ENCODE results near the gene RAB42.
"Not testable (repeated sequence)": the region's sequence is repeated elsewhere in the genome, so short reads cannot be mapped to it uniquely, and the experiment has no call there.

Gene RAB42

DNA sequence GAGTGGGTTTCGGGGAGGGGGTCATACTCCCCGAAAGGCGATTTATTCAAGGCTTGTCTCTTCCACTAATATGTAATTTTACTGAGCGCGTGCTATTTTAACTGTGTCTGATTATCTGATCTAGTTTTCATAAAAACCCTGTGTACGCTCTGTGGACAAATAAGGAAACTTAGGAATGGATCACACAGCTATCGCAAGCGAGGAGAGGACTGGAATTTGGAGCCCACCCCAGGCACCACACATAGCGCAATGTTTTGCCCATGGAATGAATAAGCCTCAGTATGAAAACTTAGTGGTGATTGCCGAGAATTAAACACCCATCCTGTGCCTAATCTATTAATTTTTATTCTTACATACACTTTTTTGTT is 9.8 kb upstream of the RAB42 start:
- in situ Hi-C loops (cut with MboI; ENCODE audit: low pct_unique_long_range_greater_than_20kb, low sequenced_read_pairs, unreplicated experiment) = no loop called here
- DNase-seq (ENCODE audit: low spot score) = no peak
- TF ChIP-seq, protein P1, sequence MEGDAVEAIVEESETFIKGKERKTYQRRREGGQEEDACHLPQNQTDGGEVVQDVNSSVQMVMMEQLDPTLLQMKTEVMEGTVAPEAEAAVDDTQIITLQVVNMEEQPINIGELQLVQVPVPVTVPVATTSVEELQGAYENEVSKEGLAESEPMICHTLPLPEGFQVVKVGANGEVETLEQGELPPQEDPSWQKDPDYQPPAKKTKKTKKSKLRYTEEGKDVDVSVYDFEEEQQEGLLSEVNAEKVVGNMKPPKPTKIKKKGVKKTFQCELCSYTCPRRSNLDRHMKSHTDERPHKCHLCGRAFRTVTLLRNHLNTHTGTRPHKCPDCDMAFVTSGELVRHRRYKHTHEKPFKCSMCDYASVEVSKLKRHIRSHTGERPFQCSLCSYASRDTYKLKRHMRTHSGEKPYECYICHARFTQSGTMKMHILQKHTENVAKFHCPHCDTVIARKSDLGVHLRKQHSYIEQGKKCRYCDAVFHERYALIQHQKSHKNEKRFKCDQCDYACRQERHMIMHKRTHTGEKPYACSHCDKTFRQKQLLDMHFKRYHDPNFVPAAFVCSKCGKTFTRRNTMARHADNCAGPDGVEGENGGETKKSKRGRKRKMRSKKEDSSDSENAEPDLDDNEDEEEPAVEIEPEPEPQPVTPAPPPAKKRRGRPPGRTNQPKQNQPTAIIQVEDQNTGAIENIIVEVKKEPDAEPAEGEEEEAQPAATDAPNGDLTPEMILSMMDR (IDR thresholded peaks at IDR 0.05; ENCODE audit: extremely low read depth, insufficient read depth, missing control alignments) = no peak

DNA sequence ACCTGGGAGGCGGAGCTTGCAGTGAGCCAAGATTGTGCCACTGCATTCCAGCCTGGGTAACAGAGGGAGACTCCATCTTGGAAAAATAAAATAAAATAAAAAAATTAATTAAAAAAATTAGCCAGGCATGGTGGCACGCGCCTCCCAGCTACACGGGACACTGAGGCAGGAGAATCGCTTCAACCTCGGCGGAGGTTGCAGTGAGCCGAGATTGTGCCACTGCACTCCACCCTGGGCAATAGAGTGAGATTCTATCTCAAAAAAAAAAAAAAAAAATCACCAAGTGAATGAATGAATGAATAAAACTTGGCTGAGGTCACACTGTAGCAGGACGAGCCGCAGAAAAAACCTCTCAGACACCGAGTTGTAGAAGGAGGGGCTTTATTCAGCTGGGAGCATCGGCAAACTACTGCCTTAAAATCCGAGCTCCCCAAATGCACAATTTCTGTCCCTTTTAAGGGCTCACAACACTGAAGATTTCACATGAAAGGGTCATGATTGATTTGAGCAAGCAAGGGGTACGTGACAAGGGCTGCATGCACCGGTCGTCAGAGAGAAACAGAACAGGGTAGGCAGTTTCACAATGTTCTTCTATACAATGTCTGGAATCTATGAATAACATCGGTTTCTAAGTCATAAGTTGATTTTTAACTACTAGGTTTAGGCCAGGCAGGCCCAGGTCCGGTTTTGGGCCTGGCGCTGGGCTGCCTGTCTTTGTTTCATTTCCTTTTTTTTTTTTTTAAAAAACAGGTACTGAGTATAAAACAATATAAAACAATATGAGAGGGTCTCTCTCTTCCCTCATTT is 5.3 kb upstream of the RAB42 start:
- DNase-seq (ENCODE audit: low spot score); in situ Hi-C loops (cut with MboI; ENCODE audit: low pct_unique_long_range_greater_than_20kb, low sequenced_read_pairs, unreplicated experiment): not testable (repeated sequence)

DNA sequence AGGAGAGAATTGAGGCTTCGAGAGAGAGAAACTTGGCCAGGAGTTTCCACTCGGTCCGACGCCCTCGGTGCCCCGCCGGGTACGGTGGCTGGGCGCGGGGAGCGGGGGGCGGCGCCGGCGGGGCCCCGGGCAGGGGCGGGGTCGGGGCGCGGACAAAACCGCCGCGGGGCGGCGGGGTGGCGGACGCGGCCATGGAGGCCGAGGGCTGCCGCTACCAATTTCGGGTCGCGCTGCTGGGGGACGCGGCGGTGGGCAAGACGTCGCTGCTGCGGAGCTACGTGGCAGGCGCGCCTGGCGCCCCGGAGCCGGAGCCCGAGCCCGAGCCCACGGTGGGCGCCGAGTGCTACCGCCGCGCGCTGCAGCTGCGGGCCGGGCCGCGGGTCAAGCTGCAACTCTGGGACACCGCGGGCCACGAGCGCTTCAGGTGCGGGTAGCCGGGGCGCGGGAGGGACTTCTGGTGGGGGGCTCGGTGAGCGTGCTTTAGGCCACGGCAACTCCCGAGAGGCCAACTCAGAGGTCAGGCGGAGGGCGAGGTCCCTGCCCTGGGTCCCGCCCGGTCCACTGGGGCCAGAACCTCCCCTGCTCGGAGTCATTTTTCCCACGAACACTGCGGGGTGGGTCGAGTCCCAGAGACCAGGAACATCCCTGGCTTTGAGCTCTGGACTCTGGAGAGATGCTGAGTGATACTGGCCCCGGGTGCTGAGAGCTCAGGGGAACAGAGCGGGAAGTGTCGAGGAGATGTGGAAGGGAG is 431 bp downstream of the RAB42 start:
- in situ Hi-C loops (cut with MboI; ENCODE audit: low pct_unique_long_range_greater_than_20kb, low sequenced_read_pairs, unreplicated experiment) = no loop called here
- TF ChIP-seq, protein P1 (IDR thresholded peaks at IDR 0.05; ENCODE audit: extremely low read depth, insufficient read depth, missing control alignments) = no peak
- peak; percentile 61 for DNase-seq (ENCODE audit: low spot score)

DNA sequence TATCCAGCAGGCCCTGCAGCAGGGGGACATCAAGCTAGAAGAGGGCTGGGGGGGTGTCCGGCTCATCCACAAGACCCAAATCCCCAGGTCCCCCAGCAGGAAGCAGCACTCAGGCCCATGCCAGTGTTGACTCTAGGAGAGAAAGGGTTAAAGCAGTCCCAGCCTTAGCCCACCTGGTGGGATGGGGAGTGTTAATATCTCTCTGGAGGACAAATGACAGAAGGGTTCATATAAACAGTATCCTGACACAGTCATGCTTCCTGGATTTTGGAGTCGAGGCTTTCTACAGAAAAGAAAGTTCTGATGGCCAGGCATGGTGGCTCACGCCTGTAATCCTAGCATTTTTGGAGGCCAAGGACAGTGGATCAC is 1.9 kb downstream of the RAB42 start:
- DNase-seq (ENCODE audit: low spot score); in situ Hi-C loops (cut with MboI; ENCODE audit: low pct_unique_long_range_greater_than_20kb, low sequenced_read_pairs, unreplicated experiment): not testable (repeated sequence)

DNA sequence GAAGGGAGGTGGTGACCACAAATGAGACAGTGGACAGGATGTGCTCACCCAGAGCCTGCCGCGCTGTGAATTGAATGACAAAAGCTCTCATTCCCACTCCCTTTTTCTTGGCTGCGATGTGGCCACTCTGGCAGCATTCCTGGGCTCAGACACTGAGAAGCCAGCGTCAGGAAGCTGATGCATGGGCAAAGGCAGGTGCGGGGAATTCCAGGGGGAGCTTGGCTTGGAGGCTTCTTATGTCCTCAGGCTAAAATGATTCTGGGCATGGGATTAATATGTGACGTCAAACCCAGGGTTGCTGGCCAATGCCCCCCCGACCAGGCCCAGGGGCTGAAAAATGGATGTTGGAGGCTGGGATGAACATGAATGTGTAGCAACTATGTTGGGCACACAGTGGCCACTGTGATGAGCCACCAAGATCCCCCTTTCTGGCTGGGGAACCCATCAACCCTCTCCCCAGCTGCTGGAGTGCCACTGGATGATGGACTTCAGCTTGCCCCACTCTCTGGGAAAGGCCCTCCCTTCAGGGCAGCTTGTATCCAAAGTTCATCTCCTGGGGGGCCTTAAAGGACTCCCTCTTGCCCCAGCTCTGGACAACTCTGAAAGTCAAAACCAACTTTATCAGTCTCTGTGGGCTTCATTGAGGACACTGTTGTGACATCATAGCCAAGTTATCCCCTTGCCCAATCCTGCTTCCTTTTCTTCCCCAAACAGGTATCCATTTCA is 2.8 kb downstream of the RAB42 start:
- DNase-seq (ENCODE audit: low spot score); in situ Hi-C loops (cut with MboI; ENCODE audit: low pct_unique_long_range_greater_than_20kb, low sequenced_read_pairs, unreplicated experiment): not testable (repeated sequence)

DNA sequence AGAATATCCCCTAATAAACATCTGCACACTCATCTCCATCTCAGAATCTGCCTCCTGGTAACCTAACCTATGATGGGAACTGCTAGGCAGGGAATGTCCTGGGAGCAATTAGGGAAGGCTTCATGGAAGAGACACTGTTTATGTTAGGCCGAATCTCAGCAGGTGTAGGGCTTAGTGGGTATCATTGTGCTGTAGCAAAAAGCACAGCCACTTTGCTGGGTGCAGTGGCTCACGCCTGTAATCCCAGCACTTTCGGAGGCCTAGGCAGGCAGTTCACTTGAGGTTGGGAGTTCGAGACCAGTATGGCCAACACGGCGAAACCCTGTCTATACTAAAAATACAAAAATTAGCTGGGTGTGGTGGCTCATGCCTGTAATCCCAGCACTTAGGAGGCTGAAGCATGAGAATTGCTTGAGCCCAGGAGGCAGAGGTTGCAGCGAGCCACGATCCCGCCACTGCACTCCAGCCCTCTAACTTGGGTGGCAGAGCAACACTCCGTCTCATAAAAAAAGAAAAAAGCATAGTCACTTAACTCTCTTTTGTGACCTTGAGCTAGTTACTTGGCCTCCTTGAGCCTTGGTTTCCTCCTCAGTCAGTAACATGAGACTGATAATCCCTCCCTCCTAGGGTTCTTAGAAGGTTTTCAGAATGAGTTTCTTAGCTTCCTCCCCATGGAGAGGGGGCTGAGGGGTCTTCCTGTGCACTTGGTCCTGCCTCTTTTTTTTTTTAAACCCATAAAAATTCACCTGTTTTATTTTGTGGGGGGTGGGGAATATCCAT is 3.5 kb downstream of the RAB42 start:
- DNase-seq (ENCODE audit: low spot score) = no peak
- in situ Hi-C loops (cut with MboI; ENCODE audit: low pct_unique_long_range_greater_than_20kb, low sequenced_read_pairs, unreplicated experiment) = no loop called here
- TF ChIP-seq, protein P1 (IDR thresholded peaks at IDR 0.05; ENCODE audit: extremely low read depth, insufficient read depth, missing control alignments) = no peak

DNA sequence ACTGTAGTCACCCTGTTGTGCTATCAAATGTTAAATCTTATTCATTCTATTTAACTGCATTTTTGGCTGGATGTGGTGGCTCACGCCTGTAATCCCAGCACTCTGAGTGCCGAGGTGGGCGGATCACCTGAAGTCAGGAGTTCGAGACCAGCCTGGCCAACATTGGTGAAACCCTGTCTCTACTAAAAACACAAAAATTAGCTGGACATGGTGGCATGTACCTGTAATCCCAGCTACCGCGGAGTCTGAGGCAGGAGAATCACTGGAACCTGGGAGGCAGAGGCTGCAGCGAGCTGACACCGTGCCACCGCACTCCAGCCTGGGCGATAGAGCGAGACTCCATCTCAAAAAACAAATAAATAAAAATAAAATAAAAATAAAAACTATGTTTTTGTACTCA is 4.2 kb downstream of the RAB42 start:
- in situ Hi-C loops (cut with MboI; ENCODE audit: low pct_unique_long_range_greater_than_20kb, low sequenced_read_pairs, unreplicated experiment) = not testable (repeated sequence)

DNA sequence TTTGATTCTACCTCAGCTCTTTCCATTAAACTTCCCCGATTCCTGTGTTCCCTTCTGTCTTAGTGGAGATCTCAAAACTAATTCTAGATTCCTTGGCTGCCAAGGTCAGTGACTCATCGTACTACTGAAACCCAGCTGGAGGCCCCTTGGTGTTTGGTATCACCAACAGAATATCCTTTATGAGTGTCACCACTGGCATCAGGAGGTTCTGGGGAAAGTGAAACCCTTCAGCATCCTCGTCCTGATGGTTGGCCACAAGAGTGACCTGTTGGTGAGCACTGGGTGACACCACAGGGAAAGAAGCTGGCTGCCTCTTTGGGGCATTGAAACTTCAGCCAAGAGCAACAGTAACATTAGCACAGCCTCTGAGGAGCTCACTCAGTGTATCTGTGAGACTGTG is 9.6 kb downstream of the RAB42 start:
- in situ Hi-C loops (cut with MboI; ENCODE audit: low pct_unique_long_range_greater_than_20kb, low sequenced_read_pairs, unreplicated experiment) = loop anchor here (10.0 to 25.0 kb wide), 2 partner anchors 87 to 189 kb away; no protein-coding TSS in a partner anchor
- no peak for DNase-seq (ENCODE audit: low spot score)
- TF ChIP-seq, protein P1 (IDR thresholded peaks at IDR 0.05; ENCODE audit: extremely low read depth, insufficient read depth, missing control alignments) = no peak

More for the DNA sequence above, 4.2 kb downstream of the RAB42 start:
- DNase-seq (ENCODE audit: low spot score) = not testable (repeated sequence)

Data from GM13977 (cell line).